Stimulated activated CD4-positive, alpha-beta T cell treated with anti-CD3 and anti-CD28 coated beads, Interleukin-4, amount 100 ng/mL, for 4 hours (primary cell): ENCODE measurements around the gene TMEM134.

Experiments
- DNase-seq, 2 experiments: peaks; one replicate each; pipeline ENCODE4 v3.0.0-alpha.2; 2020

Gene TMEM134

GRCh38 chr11:67455054-67455453 is 14.0 kb downstream of the TMEM134 start, which contains the start of gene CABP4:
Gene CABP4, plus strand, starts transcription at chr11:67455354. Its CDS starts 70 bp downstream, at chr11:67455424.
- DNase-seq, result no peak

GRCh38 chr11:67453816-67454732 is 15.0 kb downstream of the TMEM134 start:
- no peak for DNase-seq

DNA sequence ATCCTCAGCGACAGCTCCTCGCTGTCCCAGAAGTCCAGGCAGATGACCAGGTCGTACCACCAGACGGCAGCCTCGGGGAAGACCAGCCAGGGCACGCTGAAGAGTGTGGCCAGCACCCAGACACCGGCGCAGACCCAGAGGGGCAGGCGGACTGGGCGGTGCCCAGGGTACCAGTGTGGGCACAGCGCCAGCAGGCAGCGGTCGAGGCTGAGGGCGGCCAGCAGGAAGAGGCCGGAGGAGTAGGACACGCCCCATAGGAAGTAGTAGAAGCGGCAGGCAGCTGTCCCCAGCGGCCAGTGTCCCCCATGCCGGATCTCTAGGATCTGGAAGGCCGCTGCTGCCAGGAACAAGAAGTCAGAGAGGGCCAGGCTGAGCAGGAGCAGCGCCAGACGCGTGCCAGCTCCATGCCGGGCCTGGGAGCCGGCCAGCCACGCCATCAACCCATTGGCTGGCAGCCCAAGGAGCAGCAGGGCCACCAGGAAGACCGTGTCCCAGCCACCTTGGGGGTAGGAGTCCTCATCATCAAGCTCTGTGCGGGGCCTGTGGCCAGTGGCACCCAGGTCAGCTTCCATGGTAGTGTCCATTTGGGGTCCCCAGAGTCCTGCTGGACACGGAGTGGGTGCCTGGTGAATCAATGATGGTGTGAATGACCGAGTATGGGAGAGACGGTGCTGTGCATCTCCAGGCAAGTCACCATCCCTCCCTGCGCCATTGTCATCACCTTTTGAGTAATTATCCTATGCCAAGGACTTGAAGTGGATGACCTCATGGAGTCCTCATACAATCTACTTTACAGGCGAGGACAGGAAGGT is 16.7 kb downstream of the TMEM134 start, which contains the start of gene GPR152:
GPR152 (minus strand) TSS at position 589 of the 812 bp plus-strand sequence; CDS start at position 584, 5 bp downstream.
- no peak for DNase-seq

GRCh38 chr11:67451658-67451976 is 17.4 kb downstream of the TMEM134 start:
- no peak for DNase-seq

- DNase-seq, result no peak
Measured at GRCh38 chr11:67450796-67451657, 18.0 kb downstream of the TMEM134 start.

DNA sequence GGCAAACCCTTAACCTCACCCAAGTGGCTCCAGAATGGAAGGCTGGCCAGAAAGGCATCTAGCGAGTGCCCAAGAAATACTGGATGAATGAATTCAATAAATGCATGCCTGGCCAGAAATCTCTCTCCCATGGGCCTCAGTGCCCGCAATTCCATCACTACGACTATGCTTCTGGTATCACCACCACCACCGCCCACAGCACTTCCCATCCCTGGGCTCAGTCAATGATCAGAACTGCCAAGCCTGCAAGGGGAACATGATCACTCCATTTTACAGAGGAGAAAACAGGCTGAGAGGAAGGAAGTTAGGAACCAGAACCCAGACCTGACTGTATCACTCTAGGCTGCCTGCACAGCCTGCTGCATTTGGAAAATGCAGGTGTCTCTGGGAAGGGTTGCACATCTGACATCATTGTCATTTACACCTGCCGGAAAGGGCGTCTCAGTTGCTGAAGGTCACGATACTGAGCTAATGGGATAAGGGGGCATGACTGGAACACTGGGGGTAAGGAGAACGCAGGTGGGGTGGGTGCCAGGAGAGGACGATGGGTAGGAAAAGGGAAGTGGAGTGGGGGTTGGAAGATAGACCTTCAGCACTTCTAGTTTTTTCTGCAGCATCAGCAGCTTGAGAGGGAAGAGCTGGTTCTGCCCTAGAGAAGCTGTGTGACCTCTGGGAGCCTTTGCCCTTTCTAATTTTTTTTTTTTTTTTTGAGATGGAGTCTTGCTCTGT is 19.8 kb downstream of the TMEM134 start:
- no peak for DNase-seq

DNA sequence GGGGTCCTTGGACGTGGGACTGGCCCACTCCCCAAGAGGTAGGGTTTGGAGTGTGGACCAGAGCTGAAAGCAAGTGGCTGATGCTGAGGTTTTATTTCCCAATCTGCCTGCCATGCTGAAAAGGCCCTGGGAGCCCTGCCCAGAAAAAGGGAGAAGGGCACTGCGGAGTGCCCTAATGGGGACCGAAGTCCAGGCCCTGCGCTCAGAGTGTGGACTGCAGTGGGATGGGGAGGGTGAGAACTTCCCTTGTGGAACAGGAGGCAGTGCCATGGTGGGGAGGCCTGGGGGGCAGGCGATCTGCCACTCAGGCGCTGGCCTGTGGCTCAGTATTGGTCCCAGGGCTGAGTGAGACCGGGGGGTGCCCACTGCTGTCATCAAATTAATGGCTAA is 20.8 kb downstream of the TMEM134 start:
- DNase-seq, result no peak

DNA sequence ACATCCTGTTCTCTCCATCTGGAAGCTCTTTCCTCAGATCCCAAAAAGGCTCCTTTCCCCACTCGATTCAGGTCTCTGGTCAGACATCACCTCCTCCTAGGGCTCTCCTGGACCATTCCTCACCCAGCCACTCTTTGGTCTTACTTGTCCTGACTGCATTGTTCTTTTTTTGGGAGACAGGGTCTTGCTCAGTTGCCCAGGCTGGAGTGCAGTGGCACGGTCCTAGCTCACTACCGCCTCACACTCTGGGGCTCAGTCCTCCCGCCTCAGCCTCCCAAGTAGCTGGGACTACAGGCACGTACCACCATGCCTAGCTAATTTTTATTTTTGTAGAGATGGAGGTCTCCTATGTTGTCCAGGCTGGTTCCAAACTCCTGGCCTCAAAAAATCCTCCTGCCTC is 23.5 kb downstream of the TMEM134 start:
- DNase-seq, result no peak

DNA sequence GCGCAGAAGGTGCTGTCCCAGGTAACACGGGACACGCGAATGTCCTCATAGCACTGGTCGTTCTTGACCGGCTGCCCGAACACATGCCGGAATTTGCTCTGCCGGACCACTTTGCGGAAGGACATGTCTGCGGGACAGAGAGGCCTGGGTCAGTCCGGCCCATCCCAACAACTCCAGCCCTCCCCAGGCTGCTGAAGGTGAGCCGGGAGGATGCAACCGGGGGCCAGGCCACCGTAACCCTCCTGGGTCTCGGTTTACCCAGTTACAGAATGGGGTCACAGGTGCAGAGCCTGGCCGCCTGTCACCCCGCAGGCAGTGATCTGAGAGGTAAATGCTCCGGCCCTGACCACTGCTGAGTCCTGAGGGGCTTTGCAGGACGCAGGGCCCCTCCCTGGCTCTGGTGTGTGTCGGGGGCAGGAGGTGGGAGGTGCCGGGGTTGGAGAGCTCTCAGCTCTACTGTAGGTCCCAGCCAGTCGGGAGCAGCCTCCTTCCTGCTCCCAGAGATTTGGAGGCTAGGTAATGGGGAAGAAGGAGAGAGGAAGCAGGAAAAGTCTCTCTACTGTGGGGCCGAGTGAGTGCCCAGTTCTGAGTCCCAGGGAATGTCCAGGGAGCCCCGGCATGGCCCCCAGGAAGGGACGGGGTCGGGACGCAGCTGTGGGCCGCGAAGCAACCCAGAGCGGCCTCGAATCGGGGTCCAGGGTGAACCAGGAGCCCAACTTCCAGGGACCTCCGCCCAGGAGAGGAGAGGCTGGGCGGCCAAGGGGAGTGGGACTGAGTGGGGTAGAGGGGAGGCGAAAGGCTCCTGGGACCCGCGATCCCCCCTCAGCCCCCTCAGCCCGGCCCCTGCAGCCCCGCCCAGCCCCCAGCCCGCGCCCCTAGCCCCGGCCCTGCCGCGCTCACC is 26.3 kb downstream of the TMEM134 start:
- DNase-seq, result no peak

GRCh38 chr11:67441731-67442351 is 27.2 kb downstream of the TMEM134 start:
- DNase-seq, result no peak

DNA sequence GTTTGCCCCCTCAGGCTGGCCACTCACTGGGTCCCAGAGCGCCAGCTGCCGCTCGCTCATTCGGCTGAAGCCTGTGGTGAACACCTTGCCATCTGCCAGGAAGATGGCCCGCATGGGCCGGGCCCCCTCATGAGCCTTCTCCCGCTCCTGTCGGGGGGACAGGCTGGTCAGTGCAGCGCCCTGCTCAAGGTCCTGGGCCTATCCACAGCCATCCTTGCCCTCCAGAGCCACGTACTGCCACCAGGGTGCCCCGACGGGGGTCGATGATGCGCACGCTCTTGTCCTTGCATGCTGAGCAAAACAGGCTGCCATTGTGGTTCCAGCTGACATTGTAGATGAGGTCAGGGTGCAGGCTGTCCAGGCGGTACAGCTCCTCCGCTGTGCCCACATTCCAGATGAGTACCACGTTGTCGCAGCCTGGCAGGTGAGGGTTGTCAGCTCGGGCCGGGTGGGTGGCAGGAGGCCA is 27.9 kb downstream of the TMEM134 start:
- no peak for DNase-seq

GRCh38 chr11:67440229-67441097 is 28.6 kb downstream of the TMEM134 start:
- DNase-seq, result no peak

- no peak for DNase-seq
Measured at GRCh38 chr11:67439321-67440228, 29.5 kb downstream of the TMEM134 start.

- peak; percentile 67 to 74 for DNase-seq
Measured at GRCh38 chr11:67438158-67438902, 30.7 kb downstream of the TMEM134 start.

DNA sequence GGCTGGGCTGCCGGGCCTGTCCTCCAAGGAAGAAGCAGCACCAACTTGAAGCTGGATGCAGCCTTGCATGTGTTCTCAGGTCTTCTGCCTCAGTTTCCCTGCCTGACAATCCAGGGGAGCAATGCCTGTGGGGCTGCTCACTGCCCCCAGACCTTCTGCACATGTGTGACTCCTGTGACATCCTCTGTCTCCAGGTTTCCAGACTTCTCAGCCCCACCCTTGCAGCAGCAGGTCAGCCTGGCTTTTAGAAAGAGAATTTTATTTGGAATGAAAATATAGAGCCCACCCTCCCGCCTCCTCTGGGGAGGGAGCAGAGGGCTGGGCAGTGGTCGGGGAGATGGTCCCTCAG is 31.3 kb downstream of the TMEM134 start:
- no peak for DNase-seq

DNA sequence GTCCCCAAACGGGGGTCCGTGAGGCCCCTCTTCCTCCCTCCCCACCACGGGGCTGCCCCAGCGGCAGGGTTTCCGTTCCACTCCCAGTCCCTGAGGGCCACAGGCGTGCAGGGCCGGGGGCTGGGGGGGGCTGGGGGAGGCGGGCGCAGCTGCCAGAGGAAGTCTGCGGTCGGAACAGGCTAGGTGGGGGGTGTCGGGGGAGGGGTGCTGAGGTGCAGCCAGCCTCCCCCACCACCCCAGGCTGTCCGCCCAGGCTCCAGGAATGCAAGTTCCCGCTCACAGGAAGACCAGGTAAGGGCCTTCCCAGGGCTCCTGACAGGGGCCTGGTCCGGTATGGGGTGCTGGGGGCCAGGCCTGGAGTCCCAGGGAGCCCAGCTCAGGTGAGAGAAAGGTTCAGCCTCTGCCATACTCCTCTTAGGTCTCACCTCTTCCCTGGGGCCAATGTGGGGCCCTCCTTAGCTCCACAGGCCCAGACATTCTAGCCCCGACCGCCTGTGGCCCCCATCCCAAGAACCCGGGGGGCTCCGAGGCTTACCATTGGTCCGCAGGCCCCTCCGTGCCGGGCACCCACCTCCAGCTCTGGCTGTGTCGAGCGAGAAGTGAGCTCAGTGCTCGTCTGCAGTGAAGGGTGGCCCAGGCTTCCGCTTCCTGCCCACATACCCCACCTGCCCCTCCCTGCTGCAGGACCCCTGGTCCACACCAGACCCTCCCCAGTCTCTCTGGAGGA is 31.8 kb downstream of the TMEM134 start, which contains the start of gene PTPRCAP:
PTPRCAP (minus strand) TSS at position 601 of the 727 bp plus-strand sequence; CDS start at position 538, 63 bp downstream.
- peak; percentile 74 for DNase-seq
